Neural cell (in vitro differentiated cells): Measurements from ENCODE around the gene ZRANB3.

Experiments
- CTCF ChIP-seq: fragments of 450-650 bp; IDR thresholded peaks from 2 replicates; pipeline ENCODE4 v1.5.1; 2014; ENCODE audit warnings: antibody characterized with exemption, mild to moderate bottlenecking, moderate library complexity; ENCODE audit not compliant: poor library complexity, severe bottlenecking
- EP300 ChIP-seq: fragments of 450-650 bp; conservative IDR thresholded peaks from 2 replicates; pipeline ENCODE4 v1.6.1; 2014; ENCODE audit warnings: antibody characterized with exemption, mild to moderate bottlenecking, moderate library complexity; ENCODE audit not compliant: poor library complexity, severe bottlenecking
- REST ChIP-seq: IDR thresholded peaks from 2 replicates; pipeline ENCODE4 v1.6.1; 2012; ENCODE audit warnings: borderline replicate concordance
- TAF1 ChIP-seq: IDR thresholded peaks from 2 replicates; pipeline ENCODE4 v1.6.1; 2012; ENCODE audit warnings: low read depth

- TF ChIP-seq CTCF (no peak), REST (no peak), EP300 (no peak), TAF1 (no peak)
Observed at GRCh38 chr2:135256531-135257260, 274.3 kb downstream of the ZRANB3 start.
